GM18907 (cell line): Measurements from ENCODE around the gene NPIPB6.
A peak's percentile ranks its signal among the peaks of the same experiment; 100 is the strongest.
"Not testable (repeated sequence)": the region's sequence is repeated elsewhere in the genome, so short reads cannot be mapped to it uniquely, and the experiment has no call there.

Experiments used
- ATAC-seq: cut with Tn5 transposase; IDR thresholded peaks from one replicate; pipeline ENCODE4 v1.9.1; 2021; ENCODE audit warnings: mild to moderate bottlenecking, moderate library complexity; ENCODE audit not compliant: unreplicated experiment

The NPIPB6 gene

DNA sequence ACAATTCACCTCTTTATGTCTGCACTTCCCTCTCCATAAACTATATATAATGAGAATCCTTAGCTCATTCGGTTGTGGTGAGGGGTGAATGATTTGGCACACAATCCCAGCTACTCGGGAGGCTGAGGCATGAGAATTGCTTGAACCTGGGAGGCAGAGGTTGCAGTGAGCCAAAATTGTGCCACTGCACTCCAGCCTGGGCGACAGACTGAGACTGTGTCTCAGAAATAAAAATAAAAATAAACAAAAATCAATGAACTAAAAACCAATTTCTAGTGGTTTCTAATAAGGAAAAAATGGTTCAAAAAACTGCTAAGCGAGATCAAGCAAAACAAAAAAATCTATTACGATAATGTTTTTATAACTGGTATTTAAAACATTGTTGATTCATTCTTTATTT lies at the start of gene NPIPB6:
Gene NPIPB6, minus strand, starts transcription at position 101 of the 400 bp plus-strand sequence. CDS start 686 bp downstream, outside the sequence.
- not testable (repeated sequence) for ATAC-seq

- peak; percentile 95 for ATAC-seq
Measured at GRCh38 chr16:28403220-28404072, 40.1 kb upstream of the NPIPB6 start, which contains the start of gene EIF3CL. Gene EIF3CL (minus strand): TSS chr16:28403841. CDS start chr16:28403618, 223 bp downstream.

GRCh38 chr16:28392054-28392453 lies 28.7 kb upstream of the NPIPB6 start:
- not testable (repeated sequence) for ATAC-seq

- ATAC-seq, result not testable (repeated sequence)
Measured at GRCh38 chr16:28382177-28382867, 19.0 kb upstream of the NPIPB6 start.

DNA sequence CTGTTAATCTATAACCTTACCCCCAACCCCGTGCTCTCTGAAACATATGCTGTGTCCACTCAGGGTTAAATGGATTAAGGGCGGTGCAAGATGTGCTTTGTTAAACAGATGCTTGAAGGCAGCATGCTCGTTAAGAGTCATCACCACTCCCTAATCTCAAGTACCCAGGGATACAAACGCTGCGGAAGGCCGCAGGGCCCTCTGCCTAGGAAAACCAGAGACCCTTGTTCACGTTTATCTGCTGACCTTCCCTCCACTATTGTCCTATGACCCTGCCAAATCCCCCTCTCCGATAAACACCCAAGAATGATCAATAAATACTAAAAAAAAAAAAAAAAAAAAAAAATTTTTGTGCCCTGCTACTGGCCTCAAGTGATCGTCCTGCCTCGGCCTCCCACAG lies 14.5 kb upstream of the NPIPB6 start:
- not testable (repeated sequence) for ATAC-seq

- not testable (repeated sequence) for ATAC-seq
Measured at GRCh38 chr16:28377108-28377625, 13.9 kb upstream of the NPIPB6 start.

GRCh38 chr16:28375115-28375514 lies 11.8 kb upstream of the NPIPB6 start:
- ATAC-seq, result not testable (repeated sequence)

DNA sequence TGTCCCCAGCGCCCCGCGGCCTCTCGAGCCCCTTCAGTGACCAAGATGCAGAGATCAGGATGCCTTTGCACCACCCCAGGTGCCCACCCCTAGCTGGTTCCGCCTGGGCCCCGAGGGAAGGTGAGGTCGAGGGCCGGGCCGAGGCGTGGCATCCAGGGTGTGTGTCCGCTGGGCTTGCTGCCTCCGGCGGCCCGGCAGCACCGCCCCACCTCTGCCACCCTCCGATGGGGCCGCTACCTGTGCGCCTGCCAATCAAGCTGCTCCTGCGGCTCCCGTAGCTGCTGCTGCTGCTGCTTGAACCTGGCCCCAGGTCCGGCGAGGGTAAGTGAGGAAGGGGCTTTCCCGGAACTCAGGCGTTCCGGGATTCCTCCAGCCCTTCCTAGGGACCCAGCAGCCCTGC lies 11.0 kb upstream of the NPIPB6 start:
- not testable (repeated sequence) for ATAC-seq

DNA sequence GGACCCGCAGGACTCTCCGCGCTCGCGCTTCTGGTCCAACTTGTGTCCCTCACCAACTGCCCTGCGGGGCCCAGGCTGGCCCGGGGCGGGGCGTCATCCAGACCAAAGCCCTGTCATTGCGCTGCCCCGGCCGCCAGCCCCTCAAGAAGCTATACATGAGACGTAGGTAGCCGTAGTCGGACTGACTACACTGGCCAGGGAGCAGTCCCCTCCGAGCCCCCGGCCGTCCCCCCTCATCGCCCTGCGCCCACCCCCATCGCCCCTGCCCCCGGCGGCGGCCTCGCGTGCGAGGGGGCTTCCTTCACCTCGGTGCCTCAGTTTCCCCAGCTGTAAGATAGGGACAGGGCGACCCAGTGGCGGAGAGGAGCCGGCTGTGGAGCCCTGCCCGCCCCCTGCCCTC lies 4.6 kb upstream of the NPIPB6 start:
- not testable (repeated sequence) for ATAC-seq

DNA sequence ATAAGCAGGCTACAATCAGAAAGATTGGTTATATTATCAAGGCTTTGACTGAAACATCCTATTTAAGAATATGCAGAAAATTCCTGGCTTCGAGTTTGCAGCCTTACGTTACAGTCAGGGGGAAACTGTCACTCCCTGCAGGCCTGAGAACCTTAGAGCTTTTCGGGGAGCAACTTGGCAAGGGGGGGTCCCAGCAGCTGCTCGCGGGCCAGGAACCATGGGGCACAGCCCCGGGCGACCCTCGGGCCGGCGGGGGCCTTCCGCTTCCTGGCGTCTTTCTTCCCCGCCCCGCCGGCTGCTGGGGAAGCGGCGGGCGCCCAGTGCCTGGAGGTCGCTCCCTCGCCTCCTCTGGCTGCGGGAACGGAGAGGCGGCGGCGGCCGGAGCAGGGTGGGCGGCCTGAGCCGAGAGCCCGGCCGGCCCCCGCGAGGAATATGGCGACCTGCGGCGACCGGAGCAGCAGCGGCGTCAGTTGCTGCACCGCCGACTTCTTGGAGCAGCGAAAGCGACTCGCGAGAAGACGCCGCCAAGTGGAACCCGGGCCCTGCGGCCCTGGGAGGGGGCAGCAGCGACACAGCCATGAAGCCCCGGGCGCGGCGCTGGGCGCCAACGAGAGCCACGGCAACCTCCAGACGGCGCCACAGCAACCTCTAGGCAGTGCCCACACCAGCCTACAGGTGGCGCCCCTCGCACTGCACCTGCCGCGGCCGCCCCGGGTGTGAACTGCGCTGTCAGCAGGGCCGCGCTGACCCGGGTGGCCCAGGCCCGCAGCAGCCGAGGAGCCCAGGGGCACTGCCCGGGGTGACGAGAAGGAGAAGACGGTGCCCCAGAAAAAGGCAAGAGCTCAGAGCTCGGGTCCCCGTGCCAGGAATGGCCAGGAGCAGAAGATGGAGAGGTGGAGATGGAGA lies 1.2 kb upstream of the NPIPB6 start:
- ATAC-seq, result peak; percentile 91

GRCh38 chr16:28362600-28362999 lies 708 bp downstream of the NPIPB6 start:
- not testable (repeated sequence) for ATAC-seq

DNA sequence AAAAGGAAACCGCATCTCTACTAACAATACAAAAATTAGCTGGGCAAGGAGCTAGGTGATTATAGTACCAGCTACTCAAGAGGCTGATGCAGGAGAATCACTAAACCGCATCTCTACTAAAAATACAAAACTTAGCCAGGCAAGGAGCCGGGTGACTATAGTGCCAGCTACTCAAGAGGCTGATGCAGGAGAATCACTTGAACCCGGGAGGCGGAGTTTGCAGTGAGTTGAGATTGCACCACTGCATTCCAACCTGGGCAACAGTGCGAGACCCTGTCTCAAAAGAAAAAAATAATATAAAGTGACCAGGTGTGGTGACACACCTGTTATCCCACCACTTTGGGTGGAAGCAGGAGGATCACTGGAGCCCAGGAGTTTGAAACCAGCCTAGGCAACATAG lies 25.1 kb downstream of the NPIPB6 start:
- not testable (repeated sequence) for ATAC-seq

DNA sequence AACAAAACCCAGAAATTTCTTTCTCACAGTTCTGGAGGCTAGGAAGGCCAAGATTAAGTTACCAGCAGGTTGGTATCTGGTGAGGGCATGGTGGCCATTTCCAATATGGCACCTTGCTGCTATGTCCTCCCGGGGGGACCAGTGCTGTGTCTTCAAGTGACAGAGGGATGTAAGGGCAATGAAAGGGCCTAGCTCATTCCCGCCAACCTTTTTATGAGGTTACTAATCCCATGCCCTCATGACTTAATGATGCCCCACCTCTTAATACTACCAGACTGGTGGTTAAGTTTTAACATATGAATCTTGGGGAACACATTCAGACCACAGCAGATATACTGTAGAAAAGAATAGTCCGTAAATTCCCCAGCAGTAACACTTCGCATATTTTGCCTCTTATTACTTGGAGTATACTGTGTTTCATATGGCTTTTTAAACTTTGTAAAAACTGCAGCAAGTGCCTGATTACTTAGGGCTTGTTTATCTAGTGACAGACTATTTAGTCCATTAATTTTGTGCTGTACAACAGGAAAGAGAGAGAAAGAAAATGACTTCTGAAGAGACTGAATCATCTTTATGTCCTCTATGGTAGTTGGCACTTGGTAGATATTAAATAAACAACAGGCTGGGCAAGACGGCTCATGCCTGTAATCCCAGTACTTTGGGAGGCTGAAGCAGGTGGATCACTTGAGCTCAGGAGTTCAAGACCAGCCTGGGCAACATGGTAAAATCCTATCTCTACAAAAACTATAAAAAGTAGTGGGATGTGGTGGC lies 26.2 kb downstream of the NPIPB6 start:
- not testable (repeated sequence) for ATAC-seq

DNA sequence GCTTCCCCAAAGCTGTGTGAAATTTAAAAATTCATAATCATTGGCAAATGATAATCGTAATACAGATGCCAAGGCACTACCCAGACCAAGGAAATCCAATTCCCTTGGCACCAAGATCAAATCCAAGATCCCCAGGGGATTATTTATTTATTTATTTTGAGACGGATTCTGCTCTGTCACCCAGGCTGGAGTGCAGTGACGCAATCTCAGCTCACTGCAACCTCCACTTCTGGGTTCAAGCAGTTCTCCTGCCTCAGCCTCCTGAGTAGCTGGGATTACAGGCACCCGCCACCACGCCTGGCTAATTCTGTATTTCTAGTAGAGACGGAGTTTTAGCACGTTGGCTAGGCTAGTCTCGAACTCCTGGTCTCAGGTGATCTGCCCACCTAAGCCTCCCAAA lies 27.6 kb downstream of the NPIPB6 start:
- ATAC-seq, result not testable (repeated sequence)

- ATAC-seq, result not testable (repeated sequence)
Measured at GRCh38 chr16:28332632-28333031, 30.7 kb downstream of the NPIPB6 start.

DNA sequence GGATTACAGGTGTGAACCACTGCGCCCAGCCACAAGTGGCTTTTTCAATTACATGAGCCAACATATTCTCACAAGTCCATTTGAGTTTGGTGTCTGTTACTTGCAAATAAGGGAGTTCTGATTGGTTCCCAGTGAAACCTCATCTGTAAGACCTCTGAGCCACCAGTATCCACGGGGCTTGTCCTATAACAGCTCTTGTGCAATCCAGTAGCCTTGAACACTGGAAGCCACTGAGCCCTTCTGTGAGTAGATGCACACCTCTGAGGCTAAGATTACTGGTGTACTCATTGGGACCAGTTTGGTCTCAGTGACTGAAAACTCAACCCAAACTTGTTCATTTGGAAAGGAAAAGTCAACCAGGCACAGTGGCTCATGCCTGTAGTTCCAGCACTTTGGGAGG lies 32.3 kb downstream of the NPIPB6 start:
- ATAC-seq, result not testable (repeated sequence)

DNA sequence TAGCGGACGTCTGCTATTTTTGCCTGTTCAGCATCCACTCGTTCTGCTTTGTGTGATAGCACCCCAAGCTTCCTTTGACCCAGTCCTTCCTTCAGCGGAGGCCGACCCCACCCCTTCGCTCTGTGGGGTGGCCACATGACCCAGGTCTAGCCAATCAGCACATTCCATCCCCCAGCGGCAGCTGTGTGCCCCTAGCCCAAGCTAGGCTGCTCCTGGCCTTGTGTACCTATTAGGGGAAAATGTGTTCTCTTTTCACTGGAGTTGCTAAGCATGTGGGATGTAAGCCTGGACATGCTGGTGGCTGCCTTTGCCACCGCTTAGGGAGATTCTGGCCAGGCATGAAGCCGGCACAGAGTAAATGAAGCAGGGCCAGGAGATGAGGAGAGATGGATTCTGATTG lies 33.1 kb downstream of the NPIPB6 start:
- ATAC-seq, result not testable (repeated sequence)

- peak; percentile 56 for ATAC-seq
Measured at GRCh38 chr16:28326881-28327610, 36.3 kb downstream of the NPIPB6 start.

- no peak for ATAC-seq
Measured at GRCh38 chr16:28324887-28325279, 38.4 kb downstream of the NPIPB6 start.
